GM12878 (cell line): ENCODE data around the gene DDX10.

Experiments
- CTCF ChIP-seq, 3 experiments: IDR thresholded peaks in 2 of 3; conservative IDR thresholded peaks in 1 of 3; 2 replicates each; pipeline ENCODE4 v1.5.1; 2011; ENCODE audit warnings: low read depth in 3 of 3, low read length in 3 of 3, mild to moderate bottlenecking in 3 of 3, control low read depth in 2 of 3, moderate library complexity in 2 of 3, inconsistent platforms in 1 of 3, mixed read lengths in 1 of 3; ENCODE audit not compliant: control insufficient read depth in 2 of 3, insufficient read depth in 1 of 3; ENCODE audit errors: extremely low read depth in 1 of 3
- GABPA ChIP-seq: IDR thresholded peaks from 2 replicates; pipeline ENCODE4 v1.6.1; 2014; ENCODE audit warnings: antibody characterized with exemption, low read depth, mild to moderate bottlenecking, inconsistent platforms
- MXI1 ChIP-seq: fragments of 150-350 bp; IDR thresholded peaks from 2 replicates; pipeline ENCODE4 v1.6.1; 2011; ENCODE audit warnings: low read depth, mild to moderate bottlenecking, inconsistent platforms, low read length, improper control_type of control experiment
- SP1 ChIP-seq: IDR thresholded peaks from one replicate; pipeline ENCODE4 v1.6.1; 2011; ENCODE audit warnings: low read depth, low read length
- TF ChIP-seq, protein P1 (sequence below): IDR thresholded peaks from 2 replicates; pipeline ENCODE4 v1.6.1; 2012; ENCODE audit warnings: mild to moderate bottlenecking, low read depth, low read length
- TF ChIP-seq, protein P2 (sequence below): IDR thresholded peaks from 2 replicates; pipeline ENCODE4 v1.6.1; 2012; ENCODE audit warnings: low read depth, low read length, improper control_type of control experiment

DNA sequence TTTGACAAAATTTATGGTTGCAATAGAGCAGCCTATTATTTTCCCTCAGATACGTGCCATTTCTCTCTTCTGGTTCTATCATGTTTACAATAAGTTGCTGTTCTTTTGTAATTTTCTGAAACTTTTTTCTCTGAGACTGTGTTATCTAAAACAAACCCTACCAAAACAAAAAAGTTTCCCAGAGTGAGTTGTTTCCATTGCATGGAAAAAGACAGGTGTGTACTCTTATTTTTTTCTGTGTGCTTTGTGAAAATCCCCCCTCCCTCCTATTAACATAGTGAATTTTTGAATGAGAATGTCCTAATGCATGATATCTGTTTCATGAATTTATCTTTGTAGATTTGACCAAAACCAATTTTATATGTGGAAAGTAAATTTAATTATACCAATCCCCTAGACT, 137.6 kb downstream of the DDX10 start:
- TF ChIP-seq CTCF (IDR thresholded peaks at IDR 0.05 in 2 of 3, conservative IDR thresholded peaks at IDR 0.05 in 1 of 3; ENCODE audit: control insufficient read depth in 2 of 3, extremely low read depth in 1 of 3, insufficient read depth in 1 of 3, low read depth in 3 of 3, low read length in 3 of 3) (no peak), GABPA (no peak), MXI1 (no peak), SP1 (no peak)
- TF ChIP-seq, protein P1, sequence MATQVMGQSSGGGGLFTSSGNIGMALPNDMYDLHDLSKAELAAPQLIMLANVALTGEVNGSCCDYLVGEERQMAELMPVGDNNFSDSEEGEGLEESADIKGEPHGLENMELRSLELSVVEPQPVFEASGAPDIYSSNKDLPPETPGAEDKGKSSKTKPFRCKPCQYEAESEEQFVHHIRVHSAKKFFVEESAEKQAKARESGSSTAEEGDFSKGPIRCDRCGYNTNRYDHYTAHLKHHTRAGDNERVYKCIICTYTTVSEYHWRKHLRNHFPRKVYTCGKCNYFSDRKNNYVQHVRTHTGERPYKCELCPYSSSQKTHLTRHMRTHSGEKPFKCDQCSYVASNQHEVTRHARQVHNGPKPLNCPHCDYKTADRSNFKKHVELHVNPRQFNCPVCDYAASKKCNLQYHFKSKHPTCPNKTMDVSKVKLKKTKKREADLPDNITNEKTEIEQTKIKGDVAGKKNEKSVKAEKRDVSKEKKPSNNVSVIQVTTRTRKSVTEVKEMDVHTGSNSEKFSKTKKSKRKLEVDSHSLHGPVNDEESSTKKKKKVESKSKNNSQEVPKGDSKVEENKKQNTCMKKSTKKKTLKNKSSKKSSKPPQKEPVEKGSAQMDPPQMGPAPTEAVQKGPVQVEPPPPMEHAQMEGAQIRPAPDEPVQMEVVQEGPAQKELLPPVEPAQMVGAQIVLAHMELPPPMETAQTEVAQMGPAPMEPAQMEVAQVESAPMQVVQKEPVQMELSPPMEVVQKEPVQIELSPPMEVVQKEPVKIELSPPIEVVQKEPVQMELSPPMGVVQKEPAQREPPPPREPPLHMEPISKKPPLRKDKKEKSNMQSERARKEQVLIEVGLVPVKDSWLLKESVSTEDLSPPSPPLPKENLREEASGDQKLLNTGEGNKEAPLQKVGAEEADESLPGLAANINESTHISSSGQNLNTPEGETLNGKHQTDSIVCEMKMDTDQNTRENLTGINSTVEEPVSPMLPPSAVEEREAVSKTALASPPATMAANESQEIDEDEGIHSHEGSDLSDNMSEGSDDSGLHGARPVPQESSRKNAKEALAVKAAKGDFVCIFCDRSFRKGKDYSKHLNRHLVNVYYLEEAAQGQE, result no peak
- TF ChIP-seq, protein P2, sequence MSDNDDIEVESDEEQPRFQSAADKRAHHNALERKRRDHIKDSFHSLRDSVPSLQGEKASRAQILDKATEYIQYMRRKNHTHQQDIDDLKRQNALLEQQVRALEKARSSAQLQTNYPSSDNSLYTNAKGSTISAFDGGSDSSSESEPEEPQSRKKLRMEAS, result no peak
